Ecto neural progenitor cell (in vitro differentiated cells): ENCODE results near the gene TM9SF1.

Experiments used
- DNase-seq: peaks from one replicate; pipeline ENCODE4 v3.0.0-alpha.2; 2018; ENCODE audit warnings: low spot score

TM9SF1 gene, protein sequence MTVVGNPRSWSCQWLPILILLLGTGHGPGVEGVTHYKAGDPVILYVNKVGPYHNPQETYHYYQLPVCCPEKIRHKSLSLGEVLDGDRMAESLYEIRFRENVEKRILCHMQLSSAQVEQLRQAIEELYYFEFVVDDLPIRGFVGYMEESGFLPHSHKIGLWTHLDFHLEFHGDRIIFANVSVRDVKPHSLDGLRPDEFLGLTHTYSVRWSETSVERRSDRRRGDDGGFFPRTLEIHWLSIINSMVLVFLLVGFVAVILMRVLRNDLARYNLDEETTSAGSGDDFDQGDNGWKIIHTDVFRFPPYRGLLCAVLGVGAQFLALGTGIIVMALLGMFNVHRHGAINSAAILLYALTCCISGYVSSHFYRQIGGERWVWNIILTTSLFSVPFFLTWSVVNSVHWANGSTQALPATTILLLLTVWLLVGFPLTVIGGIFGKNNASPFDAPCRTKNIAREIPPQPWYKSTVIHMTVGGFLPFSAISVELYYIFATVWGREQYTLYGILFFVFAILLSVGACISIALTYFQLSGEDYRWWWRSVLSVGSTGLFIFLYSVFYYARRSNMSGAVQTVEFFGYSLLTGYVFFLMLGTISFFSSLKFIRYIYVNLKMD

DNA sequence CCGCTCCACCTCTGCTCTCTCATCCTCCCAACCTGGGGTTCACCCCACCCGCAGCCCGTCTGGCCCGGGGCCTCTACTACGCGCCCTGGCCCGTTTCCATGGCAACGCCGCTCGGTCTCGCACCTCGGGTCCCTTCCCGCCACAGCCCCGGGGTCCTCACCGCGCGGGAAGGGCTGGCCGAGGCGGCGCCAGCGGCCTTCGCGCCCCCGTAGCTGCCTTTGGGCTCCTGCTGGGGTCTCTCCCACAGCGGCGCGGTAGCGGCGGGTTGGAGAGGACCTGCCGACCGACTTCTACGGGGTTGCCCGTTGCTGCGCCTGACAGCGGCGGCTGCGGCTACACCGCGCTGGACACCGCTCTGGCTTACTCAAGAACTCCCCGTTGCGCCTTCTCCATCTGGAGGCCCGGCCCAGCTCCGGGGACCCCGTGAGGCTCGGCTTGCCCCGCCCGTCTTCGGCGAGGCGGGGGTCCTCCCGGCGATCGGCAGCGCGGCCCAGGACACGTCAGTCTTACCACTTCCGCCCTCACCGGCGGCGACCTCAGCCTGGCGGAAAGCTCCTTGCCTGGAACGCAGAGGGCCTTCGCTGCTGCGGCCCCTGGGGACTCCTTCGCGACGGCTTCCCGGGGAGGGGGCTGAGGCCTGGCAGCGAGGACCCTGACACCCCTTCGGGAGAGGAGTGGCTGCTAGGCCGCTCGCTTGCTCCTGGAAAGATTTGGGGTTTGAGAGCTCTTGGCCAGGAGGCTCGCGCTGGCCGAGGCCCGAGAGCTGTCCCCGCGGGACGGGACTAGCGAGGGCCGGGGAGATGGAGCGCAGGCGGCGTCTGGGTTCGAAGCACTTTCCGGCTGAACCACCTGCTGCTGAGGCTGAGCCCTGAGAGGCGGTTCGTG lies at the start of gene TM9SF1:
Gene TM9SF1 (minus strand): TSS at position 256 of the 885 bp plus-strand sequence. CDS start 422 bp downstream, outside the sequence.
- peak; percentile 90 for DNase-seq

DNA sequence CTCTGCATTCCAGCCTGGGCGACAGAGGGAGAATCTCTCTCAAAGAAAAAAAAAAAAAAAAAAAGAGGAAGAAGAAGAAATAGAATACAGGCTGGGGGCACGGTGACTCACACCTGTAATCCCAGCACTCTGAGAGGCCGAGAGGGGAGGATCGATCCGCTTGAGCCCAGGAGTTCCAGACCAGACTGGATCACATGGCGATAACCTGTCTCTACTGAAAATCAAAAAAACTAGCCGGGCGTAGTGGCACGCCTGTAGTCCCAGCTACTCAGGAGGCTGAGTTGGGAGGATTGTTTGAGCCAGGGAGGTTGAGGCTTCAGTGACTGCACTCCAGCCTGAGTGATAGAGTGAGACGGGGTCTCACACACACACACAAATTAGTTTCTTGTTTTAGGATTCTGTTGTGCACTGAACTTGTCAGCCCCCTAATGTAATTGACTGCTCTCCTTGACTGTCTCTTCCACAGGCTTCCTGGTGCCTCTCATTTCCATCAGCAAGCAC lies 48.1 kb upstream of the TM9SF1 start:
- peak; percentile 45 for DNase-seq

DNA sequence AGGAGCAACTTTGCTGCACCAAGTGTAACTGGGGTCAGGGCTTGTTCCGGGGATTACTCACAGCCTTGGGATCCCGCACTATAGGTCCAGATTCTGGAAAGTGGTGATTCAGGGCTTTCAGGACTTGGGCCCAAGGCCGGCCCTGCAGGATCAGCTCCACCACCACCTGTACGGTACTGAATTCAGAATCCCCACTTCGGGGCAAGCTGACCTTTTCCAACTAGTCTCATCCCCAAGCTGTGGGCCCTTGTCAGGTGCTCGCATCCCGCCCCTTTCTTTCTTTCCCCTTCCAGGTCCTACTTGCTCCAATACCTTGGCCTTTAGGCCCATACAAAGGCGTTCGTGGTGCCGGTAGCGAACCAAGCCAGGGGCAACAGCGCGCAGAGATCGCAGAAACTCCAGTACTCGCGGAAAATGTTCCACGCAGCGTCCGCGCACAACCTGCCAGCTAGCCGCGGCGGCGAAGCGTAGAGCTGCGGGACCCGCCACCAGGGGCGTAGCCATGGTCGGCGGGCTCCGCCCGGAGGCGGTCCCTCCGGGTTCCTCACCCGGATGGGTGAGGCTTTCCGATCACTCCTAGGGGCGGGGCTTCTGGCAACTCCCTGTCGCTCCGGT lies 46.7 kb upstream of the TM9SF1 start:
- peak; percentile 95 for DNase-seq

DNA sequence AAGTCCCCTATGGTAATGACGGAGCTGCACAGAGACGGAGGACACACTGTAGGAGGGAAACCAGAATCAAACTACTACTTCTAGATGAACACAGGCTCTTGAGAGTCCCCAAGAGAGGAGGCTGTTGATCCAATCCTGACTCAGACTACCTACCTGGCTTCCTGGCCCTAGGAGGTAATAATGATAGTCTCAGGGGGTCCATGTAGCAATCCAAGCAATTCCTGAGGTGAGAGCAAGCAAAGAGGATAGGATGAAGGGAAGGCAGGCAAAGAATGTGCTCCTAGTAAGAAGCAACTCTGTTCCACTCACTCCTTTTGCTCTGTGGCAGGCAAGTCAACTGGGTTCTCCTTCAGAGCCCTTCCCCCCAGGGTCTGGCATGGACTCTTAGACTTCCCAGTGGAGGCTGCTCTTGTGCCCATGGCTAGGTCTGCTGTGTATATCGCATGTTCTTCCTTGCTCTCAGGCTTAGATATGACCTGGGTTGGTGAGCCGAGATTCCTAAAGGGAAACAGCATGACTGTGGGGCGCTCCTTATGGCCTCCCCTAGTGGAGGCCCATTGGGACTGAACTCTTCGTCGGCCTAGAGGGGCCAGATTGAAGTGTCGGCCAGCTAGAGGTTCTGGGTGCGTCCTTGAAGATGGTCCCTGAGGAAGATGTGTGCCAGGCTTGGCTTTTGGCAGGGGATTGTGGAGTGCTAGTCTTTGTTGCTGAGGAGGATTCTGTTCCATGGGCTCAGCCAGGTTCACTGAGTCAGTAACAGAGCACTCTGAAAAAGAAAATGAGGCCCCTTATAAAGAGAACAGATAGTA lies 45.1 kb upstream of the TM9SF1 start:
- no peak for DNase-seq

DNA sequence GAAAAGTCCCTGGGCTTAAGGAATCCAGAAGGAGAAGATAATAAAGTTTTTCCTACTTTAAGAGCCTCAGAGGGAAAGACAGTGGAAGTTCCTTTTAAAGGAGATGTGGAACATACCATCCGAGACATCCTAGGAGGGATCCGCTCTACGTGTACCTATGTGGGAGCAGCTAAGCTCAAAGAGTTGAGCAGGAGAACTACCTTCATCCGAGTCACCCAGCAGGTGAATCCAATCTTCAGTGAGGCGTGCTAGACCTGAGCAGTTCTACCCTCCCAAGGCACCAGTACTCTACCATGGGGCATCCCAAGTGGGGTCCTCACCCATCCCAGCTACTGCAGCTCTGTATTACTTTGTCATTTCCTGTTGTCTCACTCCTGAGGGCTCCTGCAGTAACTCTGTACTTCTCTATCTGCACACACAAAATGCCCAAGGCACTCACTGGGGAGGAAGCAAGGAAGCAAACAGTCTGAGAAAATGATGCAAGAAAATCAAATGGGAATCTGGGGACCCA lies 43.3 kb upstream of the TM9SF1 start:
- DNase-seq: no peak

DNA sequence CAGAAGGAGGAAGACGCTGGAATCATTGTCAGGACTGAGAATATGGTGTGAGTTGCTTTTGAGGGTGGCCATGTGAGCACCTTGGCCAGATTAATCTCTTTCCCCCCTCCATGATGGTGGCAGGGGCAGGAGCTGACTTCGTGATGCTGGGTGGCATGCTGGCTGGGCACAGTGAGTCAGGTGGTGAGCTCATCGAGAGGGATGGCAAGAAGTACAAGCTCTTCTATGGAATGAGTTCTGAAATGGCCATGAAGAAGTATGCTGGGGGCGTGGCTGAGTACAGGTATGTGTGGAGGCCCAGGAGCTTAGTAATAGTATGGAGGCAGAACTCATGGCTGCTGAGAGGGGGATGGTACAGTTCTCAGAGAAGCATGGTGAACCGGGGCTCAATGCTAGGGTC lies 42.9 kb upstream of the TM9SF1 start:
- no peak for DNase-seq

DNA sequence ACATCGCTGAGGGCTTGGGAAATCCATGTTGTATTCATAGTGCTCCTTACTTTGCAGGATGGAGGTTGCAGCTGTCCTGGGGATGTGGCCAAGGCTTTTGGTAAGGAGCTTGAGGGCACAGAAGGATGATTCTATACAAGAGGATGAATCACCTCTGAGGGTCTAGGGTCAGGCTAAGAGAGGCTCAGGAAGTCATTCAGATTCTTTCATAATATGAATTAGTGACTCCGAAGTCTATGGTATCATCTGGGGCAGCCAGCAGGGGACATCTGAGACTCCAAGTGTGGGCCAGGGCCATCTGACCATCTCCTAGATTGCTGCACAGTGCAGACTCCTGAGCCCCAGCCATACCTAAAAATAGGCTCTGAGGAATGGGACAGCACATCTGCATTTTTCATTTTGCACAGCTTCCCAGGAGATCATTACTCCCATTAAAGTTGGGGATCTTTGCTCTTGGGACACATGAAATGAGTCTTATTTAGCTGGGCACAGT lies 42.3 kb upstream of the TM9SF1 start:
- DNase-seq: no peak

DNA sequence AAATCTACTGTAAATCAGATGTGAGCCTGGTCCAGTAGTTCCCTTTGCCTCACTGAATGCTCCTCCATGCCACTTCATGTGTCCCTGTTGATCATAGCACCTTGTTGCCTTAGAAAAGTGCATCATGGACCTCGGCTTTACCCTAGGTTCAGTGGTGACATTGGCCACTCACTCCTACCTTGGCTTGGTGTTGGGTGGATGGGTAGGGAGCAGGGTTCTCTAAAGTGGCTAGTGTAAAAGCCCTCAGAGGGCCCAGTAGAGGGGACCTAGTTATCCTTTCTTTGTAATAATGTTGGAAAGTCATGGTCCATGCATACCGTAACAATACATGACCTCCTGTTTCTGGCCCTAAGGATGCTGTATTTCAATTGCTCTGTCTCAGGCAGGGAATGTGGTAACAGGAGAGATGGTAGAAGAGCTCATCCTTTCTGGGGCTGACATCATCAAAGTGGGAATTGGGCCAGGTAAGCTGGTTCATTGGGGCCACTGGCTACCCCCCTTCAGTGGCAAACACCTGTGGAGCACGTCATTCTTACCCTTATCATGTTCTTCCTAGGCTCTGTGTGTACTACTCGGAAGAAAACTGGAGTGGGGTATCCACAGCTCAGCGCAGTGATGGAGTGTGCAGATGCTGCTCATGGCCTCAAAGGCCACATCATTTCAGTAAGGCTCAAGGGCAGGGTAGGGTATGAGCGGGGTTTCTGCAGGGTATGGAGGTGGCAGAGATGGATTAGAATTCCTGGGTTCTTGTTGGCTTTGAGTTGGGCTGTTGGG lies 41.6 kb upstream of the TM9SF1 start:
- DNase-seq: no peak

DNA sequence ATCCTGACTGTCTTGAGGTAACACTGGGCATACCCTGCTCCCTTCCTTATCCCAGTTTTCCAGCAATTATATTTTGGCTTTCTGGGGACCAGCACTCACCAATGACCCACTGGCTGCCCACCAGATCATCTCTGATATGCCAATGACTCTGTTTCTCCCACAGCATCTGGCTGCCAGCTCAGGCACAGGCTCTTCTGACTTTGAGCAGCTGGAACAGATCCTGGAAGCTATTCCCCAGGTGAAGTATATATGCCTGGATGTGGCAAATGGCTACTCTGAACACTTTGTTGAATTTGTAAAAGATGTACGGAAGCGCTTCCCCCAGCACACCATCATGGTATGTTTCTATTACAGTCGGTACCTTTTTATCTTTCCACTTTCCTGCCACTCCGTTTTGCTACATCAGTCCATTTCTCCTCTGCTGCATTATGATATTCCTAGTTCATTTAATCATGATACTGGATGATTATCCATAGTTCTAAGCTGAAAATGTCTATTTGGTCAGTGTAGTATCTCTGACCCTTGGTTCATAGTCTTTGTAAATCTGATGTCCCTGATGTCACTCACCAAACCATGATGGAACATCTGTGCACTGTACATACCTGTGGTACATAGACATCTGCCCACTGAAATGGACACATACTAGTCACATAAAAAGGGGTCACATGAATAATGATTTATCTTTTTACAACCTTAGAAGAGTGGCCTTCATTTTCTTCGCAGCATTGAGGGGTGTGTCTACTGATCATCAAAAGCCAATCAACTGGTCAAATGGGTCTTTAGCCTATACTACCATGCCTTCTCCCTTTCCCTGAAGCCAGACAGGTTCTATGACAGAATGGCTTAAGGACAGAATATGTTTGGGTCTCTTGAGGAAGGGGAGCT lies 40.8 kb upstream of the TM9SF1 start:
- no peak for DNase-seq

DNA sequence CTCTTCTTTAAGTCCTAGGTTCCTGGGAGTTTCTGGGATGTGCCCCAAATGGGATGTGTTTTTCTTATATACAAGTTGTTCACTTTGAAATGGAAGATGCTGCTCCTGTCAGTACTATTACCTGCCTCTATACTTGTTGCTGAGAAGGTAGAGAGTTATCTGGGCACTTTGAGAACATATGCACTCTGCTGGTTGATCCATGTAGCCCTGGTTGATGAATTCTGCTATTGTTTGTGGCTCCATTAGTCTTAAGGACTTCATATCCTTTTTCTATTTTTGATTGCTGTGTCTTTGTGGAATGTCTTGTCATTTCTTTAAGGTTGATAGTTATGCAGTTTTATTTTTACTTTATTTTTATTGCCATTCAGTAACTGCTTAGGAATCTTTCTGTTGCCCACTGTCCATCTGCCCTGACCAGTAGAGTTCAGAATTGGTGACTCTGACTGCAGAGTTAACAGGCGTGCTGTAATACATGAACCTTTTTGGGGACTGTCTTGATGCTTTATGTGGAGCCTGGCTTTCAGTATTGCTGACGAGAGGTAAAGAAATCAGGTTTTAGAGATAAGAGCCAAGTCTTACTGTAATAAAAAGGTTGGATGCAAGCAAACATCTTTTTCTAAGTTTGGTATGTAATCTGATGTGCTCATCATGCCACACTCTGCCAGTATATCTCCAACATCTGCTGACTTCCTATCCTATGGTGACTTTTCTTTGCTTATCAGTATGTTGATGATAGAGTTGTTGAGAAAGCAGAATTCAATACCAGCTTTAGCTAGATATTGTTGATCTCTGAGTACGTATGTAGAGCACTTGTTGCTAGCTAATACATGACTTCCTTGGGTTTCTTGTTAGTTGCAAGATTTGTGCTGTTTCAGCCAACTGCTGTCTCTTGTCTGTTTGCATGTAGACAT lies 39.1 kb upstream of the TM9SF1 start:
- DNase-seq: no peak

DNA sequence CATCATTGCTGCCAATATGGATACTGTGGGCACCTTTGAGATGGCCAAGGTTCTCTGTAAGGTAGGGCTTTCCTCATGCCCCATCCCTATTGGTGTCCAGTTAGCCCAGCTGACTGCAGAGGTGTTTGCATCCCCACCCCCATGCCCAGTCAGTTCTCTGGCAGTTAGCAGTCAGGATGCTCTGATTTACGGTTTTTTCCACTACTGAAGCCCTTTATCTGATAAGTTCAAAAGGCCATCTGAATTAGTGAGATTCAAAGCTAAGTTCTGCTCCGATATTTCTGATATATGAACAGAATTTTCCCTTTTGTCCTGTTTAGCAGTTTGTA lies 38.3 kb upstream of the TM9SF1 start:
- no peak for DNase-seq

DNA sequence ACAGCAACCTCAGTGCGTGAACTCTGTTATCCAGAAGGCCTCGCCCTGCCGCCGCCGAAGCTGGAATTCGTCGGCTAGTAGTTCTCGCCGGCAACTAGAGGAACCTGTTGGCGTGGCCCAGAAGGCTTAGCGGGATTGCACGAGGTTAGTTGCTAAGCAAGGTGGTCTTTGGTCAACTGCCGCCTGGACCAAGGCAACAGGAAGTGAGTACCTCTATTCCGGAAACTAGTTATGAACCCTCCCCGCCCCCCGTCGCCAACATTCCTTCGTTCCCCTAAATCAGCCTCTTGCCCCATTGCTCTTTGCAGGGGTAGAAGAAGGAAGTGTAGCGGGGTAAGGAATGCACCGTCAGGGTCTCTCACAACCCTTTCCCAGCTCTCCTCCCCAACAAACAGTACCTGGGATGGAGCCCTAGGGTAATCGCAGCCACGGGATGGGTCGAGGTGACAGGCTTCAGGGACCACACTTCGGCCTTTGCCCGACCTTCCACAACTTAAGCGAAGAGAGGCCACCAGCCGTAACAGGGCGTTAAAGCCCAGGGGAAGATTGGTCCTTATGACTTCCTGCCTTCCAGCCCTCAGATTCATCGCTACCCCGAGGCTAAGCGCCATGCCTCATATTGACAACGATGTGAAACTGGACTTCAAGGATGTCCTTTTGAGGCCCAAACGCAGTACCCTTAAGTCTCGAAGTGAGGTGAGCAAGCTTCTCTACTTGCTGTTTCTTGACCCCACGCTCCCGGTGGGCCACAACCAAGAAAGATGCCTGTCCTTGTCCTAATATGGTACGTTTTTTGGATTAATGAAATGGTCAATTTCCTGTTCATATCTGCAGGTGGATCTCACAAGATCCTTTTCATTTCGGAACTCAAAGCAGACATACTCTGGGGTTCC lies 37.6 kb upstream of the TM9SF1 start, which contains the start of gene GMPR2:
Gene GMPR2 (plus strand): TSS at position 285 of the 893 bp plus-strand sequence. CDS start 325 bp downstream, at position 610.
- no peak for DNase-seq

DNA sequence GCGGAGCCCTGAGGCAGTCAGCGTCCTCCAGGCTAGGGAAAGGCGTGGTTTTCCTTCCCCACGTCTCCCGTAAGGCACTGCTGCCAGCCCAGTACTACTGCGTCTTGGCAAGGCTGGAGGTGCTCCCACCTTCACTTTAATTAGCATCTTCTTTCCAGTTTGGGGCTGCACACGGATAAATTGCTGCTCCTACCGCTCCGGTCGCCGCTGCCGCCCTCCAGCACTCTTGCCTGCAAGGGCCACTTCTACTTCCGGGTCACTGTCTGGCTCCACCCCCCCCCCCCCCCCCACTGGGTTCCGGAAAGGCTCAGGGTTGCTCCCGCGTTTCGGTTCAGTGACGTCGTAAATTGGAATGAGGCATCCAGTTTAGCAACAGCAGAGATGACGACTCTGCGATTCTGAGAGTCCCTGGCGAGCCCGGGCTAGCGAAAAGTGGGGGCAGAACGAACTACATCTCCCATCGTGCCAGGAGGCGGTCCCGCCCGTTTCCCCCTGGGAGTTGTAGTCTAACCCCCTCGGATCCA lies 36.9 kb upstream of the TM9SF1 start, which contains the start of gene NEDD8:
Gene NEDD8 (minus strand): TSS at position 247 of the 524 bp plus-strand sequence. CDS start 100 bp downstream, at position 147.
- peak; percentile 91 for DNase-seq

DNA sequence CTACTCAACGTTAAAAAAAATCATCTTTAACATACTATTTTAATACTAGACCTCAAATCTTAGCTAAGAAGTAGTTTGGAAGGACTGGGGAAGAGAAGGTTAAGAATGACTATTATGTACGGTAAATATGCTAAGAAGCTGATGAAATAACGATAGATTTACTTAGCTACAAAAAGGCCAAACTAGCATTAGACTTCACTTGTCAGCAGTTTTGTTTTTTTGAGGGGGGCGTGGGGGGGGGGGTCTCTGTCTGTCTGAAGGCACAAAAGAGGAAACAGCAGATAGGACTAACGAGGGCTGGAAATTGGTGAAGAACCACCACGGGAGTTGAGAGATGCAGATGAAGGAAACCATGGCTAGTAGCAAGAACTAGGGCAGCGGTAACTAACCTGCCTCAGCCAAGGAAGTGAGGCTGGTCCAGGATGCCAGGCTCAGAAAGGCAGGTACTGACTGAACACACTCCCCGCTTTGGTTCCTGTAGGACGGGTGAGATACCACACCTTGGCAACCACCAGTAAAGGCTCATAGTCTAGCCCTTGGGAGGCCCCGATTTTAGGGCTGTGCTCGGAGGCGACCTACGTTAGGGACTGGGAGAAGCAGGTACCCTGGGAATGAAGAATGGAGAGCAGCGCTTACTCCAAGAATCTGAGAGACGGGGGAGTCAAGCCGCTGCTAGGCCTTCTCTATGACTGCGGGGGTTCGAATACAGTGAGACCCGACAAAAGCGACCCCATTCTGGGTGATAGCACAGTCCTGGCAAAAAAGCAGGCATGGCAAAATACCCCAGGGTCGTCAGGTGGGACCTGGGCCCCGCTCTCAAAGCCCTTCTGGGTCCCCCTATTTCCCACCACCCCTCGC lies 36.3 kb upstream of the TM9SF1 start:
- DNase-seq: no peak

DNA sequence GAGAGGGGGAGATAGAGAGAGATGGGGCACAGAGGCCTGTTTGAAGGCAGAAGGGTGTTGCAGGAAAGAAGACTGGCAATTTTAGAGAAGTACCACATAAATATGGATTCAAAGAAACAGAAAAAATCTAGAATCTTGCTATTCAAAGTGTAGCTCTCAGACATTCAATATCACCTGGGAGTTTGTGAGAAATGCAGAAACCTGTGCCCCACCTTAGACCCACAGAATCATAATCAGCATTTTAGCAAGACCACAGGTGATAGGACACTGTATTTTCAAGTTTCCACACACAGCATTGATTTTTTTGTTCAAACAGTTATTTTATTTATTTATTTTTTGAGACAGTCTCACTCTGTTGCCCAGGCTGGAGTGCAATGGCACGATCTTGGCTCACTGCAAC lies 33.7 kb upstream of the TM9SF1 start:
- DNase-seq: no peak
